Stimulated activated CD4-positive, alpha-beta T cell treated with anti-CD3 and anti-CD28 coated beads, Interleukin-15, amount 100 ng/mL, for 24 hours (primary cell): ENCODE data around the gene XIRP2.
"Not testable (repeated sequence)": the region's sequence is repeated elsewhere in the genome, so short reads cannot be mapped to it uniquely, and the experiment has no call there.

Experiments used
- DNase-seq: peaks from one replicate; pipeline ENCODE4 v3.0.0-alpha.2; 2020

Gene XIRP2

GRCh38 chr2:166934817-166935216 lies 46.5 kb downstream of the XIRP2 start:
- DNase-seq, result no peak

- no peak for DNase-seq
Observed at GRCh38 chr2:166942377-166942776, 54.1 kb downstream of the XIRP2 start.

- DNase-seq, result no peak
Observed at GRCh38 chr2:166944909-166945308, 56.6 kb downstream of the XIRP2 start.

GRCh38 chr2:166957686-166958085 lies 69.4 kb downstream of the XIRP2 start:
- no peak for DNase-seq

GRCh38 chr2:166958986-166959481 lies 70.8 kb downstream of the XIRP2 start:
- DNase-seq, result no peak

- no peak for DNase-seq
Observed at GRCh38 chr2:166959556-166959955, 71.3 kb downstream of the XIRP2 start.

GRCh38 chr2:166960702-166961270 lies 72.5 kb downstream of the XIRP2 start:
- DNase-seq, result no peak

- DNase-seq, result no peak
Observed at GRCh38 chr2:166961933-166962332, 73.7 kb downstream of the XIRP2 start.

GRCh38 chr2:166969486-166969885 lies 81.2 kb downstream of the XIRP2 start:
- DNase-seq, result no peak

GRCh38 chr2:166972002-166972401 lies 83.7 kb downstream of the XIRP2 start:
- no peak for DNase-seq

GRCh38 chr2:166972418-166972817 lies 84.1 kb downstream of the XIRP2 start:
- DNase-seq, result no peak

- DNase-seq, result no peak
Observed at GRCh38 chr2:166984188-166984587, 95.9 kb downstream of the XIRP2 start.

GRCh38 chr2:166984797-166985196 lies 96.5 kb downstream of the XIRP2 start:
- DNase-seq, result no peak

- no peak for DNase-seq
Observed at GRCh38 chr2:166994588-166995336, 106.5 kb downstream of the XIRP2 start.

GRCh38 chr2:166996465-166996864 lies 108.2 kb downstream of the XIRP2 start:
- no peak for DNase-seq

GRCh38 chr2:167001165-167001564 lies 112.9 kb downstream of the XIRP2 start:
- DNase-seq, result no peak

- DNase-seq, result no peak
Observed at GRCh38 chr2:167005096-167005495, 116.8 kb downstream of the XIRP2 start.

- no peak for DNase-seq
Observed at GRCh38 chr2:167013227-167013626, 124.9 kb downstream of the XIRP2 start.

- DNase-seq, result no peak
Observed at GRCh38 chr2:167015806-167016205, 127.5 kb downstream of the XIRP2 start.

GRCh38 chr2:167017021-167017420 lies 128.7 kb downstream of the XIRP2 start:
- DNase-seq, result no peak

GRCh38 chr2:167018590-167018989 lies 130.3 kb downstream of the XIRP2 start:
- DNase-seq, result no peak

- DNase-seq, result no peak
Observed at GRCh38 chr2:167028503-167028902, 140.2 kb downstream of the XIRP2 start.

GRCh38 chr2:167034976-167035375 lies 146.7 kb downstream of the XIRP2 start:
- DNase-seq, result not testable (repeated sequence)

- DNase-seq, result no peak
Observed at GRCh38 chr2:167048829-167049228, 160.5 kb downstream of the XIRP2 start.

- DNase-seq, result no peak
Observed at GRCh38 chr2:167049659-167050058, 161.4 kb downstream of the XIRP2 start.
